Measurements from ENCODE around the gene GLIPR2. TPM values are rescaled to one million over a fixed set of nuclear protein-coding genes. Genes with fewer than 3 reads are reported as not detected.

GLIPR2 gene
- total and polyA plus RNA-seq, 2 of the 13 experiments (the other 11 are each of a cell fraction or from before 2014, with no cell fraction given): 0.08 to 0.42 TPM

- TF ChIP-seq RARA (CRISPR knock-in tag; IDR thresholded peaks at IDR 0.05): no peak
- TF ChIP-seq ZNF432 (CRISPR knock-in tag; IDR thresholded peaks at IDR 0.05; ENCODE audit: borderline replicate concordance): no peak
- no peak for TF ChIP-seq ZNF275 (CRISPR knock-in tag; IDR thresholded peaks at IDR 0.05; ENCODE audit: borderline replicate concordance)
- TF ChIP-seq, protein P1, sequence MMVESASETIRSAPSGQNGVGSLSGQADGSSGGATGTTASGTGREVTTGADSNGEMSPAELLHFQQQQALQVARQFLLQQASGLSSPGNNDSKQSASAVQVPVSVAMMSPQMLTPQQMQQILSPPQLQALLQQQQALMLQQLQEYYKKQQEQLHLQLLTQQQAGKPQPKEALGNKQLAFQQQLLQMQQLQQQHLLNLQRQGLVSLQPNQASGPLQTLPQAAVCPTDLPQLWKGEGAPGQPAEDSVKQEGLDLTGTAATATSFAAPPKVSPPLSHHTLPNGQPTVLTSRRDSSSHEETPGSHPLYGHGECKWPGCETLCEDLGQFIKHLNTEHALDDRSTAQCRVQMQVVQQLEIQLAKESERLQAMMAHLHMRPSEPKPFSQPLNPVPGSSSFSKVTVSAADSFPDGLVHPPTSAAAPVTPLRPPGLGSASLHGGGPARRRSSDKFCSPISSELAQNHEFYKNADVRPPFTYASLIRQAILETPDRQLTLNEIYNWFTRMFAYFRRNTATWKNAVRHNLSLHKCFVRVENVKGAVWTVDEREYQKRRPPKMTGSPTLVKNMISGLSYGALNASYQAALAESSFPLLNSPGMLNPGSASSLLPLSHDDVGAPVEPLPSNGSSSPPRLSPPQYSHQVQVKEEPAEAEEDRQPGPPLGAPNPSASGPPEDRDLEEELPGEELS (CRISPR knock-in tag; IDR thresholded peaks at IDR 0.05): no peak
- TF ChIP-seq, protein P2, sequence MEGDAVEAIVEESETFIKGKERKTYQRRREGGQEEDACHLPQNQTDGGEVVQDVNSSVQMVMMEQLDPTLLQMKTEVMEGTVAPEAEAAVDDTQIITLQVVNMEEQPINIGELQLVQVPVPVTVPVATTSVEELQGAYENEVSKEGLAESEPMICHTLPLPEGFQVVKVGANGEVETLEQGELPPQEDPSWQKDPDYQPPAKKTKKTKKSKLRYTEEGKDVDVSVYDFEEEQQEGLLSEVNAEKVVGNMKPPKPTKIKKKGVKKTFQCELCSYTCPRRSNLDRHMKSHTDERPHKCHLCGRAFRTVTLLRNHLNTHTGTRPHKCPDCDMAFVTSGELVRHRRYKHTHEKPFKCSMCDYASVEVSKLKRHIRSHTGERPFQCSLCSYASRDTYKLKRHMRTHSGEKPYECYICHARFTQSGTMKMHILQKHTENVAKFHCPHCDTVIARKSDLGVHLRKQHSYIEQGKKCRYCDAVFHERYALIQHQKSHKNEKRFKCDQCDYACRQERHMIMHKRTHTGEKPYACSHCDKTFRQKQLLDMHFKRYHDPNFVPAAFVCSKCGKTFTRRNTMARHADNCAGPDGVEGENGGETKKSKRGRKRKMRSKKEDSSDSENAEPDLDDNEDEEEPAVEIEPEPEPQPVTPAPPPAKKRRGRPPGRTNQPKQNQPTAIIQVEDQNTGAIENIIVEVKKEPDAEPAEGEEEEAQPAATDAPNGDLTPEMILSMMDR (CRISPR knock-in tag; IDR thresholded peaks at IDR 0.05): peak; percentile 19; the same call in 1 of the 2 replicates
- TF ChIP-seq HOXA7 (CRISPR knock-in tag; IDR thresholded peaks at IDR 0.05): no peak
- TF ChIP-seq FOXJ3 (CRISPR knock-in tag; IDR thresholded peaks at IDR 0.05; ENCODE audit: borderline replicate concordance): no peak
- TF ChIP-seq RAD21 (CRISPR knock-in tag; IDR thresholded peaks at IDR 0.05): 0 out of 2 replicates have a peak, but pooled peaks have one; percentile 9
- TF ChIP-seq ATF7-NPFF (CRISPR knock-in tag; IDR thresholded peaks at IDR 0.05; ENCODE audit: low read depth): peak; percentile 27; the same call in 1 of the 2 replicates
- TF ChIP-seq YY1 (IDR thresholded peaks at IDR 0.05; ENCODE audit: insufficient read depth, insufficient replicate concordance, low read depth, low read length): peak; percentile 16
- no peak for TF ChIP-seq NAIF1 (CRISPR knock-in tag; IDR thresholded peaks at IDR 0.05; ENCODE audit: borderline replicate concordance)
- TF ChIP-seq, protein P3, sequence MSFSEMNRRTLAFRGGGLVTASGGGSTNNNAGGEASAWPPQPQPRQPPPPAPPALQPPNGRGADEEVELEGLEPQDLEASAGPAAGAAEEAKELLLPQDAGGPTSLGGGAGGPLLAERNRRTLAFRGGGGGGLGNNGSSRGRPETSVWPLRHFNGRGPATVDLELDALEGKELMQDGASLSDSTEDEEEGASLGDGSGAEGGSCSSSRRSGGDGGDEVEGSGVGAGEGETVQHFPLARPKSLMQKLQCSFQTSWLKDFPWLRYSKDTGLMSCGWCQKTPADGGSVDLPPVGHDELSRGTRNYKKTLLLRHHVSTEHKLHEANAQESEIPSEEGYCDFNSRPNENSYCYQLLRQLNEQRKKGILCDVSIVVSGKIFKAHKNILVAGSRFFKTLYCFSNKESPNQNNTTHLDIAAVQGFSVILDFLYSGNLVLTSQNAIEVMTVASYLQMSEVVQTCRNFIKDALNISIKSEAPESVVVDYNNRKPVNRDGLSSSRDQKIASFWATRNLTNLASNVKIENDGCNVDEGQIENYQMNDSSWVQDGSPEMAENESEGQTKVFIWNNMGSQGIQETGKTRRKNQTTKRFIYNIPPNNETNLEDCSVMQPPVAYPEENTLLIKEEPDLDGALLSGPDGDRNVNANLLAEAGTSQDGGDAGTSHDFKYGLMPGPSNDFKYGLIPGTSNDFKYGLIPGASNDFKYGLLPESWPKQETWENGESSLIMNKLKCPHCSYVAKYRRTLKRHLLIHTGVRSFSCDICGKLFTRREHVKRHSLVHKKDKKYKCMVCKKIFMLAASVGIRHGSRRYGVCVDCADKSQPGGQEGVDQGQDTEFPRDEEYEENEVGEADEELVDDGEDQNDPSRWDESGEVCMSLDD (CRISPR knock-in tag; IDR thresholded peaks at IDR 0.05; ENCODE audit: borderline replicate concordance): no peak
- TF ChIP-seq AGO2 (optimal IDR thresholded peaks at IDR 0.05; ENCODE audit: low read depth, low read length): no peak
- no peak for TF ChIP-seq HNRNPH1 (optimal IDR thresholded peaks at IDR 0.05; ENCODE audit: low read depth, low read length)
- no peak for TF ChIP-seq TP53 (CRISPR knock-in tag; conservative IDR thresholded peaks at IDR 0.05)
- no peak for TF ChIP-seq TCF12 (IDR thresholded peaks at IDR 0.05)
- 0 out of 2 replicates have a peak, but pooled peaks have one; percentile 40 for TF ChIP-seq TCF12 (CRISPR knock-in tag; IDR thresholded peaks at IDR 0.05)
- no peak for TF ChIP-seq WIZ (CRISPR knock-in tag; IDR thresholded peaks at IDR 0.05)
- TF ChIP-seq, protein P4, sequence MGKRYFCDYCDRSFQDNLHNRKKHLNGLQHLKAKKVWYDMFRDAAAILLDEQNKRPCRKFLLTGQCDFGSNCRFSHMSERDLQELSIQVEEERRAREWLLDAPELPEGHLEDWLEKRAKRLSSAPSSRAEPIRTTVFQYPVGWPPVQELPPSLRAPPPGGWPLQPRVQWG (CRISPR knock-in tag; IDR thresholded peaks at IDR 0.05; ENCODE audit: borderline replicate concordance, low read depth): no peak
- TF ChIP-seq JDP2 (CRISPR knock-in tag; IDR thresholded peaks at IDR 0.05; ENCODE audit: borderline replicate concordance): no peak
- no peak for TF ChIP-seq ZNF660 (CRISPR knock-in tag; IDR thresholded peaks at IDR 0.05; ENCODE audit: borderline replicate concordance, low read depth)
Observed at GRCh38 chr9:36136272-36136893, at the start of gene GLIPR2 (continued).
